ENCODE measurements around the gene PRKCB. TPM values are rescaled to one million over a fixed set of nuclear protein-coding genes. Genes with fewer than 3 reads are reported as not detected.

Gene PRKCB
- total RNA-seq, 2 experiments from 2014 or later = 21.0 to 51.6 TPM

GRCh38 chr16:24218299-24218698 is 382.5 kb downstream of the PRKCB start:
- Histone ChIP-seq H3K79me2 (ENCODE audit: insufficient read depth, low read depth, low read length) (no peaks in the 10 kb centered on the region), H3K9me3 (ENCODE audit: low read length) (no peaks in the 10 kb centered on the region), H3K4me1 (ENCODE audit: insufficient read depth, low read length, poor library complexity, severe bottlenecking) (no peaks in the 10 kb centered on the region), H4K20me1 (ENCODE audit: insufficient read depth, low read length) (no peaks in the 10 kb centered on the region), H3K4me3 (ENCODE audit: low read depth, low read length, poor library complexity, severe bottlenecking) (no peak overlapping the region), H3K9me2 (ENCODE audit: insufficient read depth, low read length) (no peaks in the 10 kb centered on the region), H3K4me2 (ENCODE audit: low read length) (no peak overlapping the region), H3K36me3 (ENCODE audit: insufficient read depth, low read length) (no peaks in the 10 kb centered on the region), H3K27ac (ENCODE audit: low read depth, low read length, poor library complexity, severe bottlenecking) (no peak overlapping the region), H2AFZ (ENCODE audit: low read length) (no peak overlapping the region)
- no peak for DNase-seq (ENCODE audit: low spot score)
- POLR2A ChIA-PET = no interaction called here
- no TSS peak for BruUV-seq (replicated peaks)
- TF ChIP-seq CTCF (conservative IDR thresholded peaks at IDR 0.05; ENCODE audit: low read length) (no peak), EZH2phosphoT487 (IDR thresholded peaks at IDR 0.05; ENCODE audit: borderline replicate concordance, low read depth, low read length) (no peak)
- intact Hi-C loops (cut with micrococcal nuclease; ENCODE audit: unreplicated experiment) = no loop called here
- CTCF ChIA-PET (ENCODE audit: unreplicated experiment) = no interaction called here

DNA sequence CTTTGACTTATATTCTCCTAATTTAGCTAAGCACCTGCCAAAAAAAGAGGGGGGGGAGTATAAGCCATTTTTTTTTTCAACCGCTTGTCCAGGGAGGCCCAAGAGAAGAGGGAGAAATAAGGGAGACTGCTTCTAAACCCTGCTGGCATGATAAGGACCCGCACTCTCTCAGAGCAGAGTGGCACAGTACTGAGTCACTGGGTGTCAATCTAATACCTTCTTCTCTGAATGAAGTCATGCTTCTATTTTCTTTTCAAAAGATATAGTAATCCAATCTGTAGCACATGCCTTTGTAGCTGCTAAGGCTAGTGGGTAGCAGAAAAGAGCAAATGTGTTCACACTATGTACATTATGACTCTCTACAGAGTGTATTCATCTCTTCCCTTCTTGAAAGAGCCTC is 385.4 kb downstream of the PRKCB start:
- POLR2A ChIA-PET = interaction anchor here (1.1 to 1.2 kb wide), 2 partner anchors 14 to 17 kb away, joined by 3 to 4 read pairs; no protein-coding TSS in a partner anchor
- Histone ChIP-seq H2AFZ (ENCODE audit: low read length) (no peak overlapping the region), H3K36me3 (ENCODE audit: insufficient read depth, low read length) (no peaks in the 10 kb centered on the region), H3K79me2 (ENCODE audit: insufficient read depth, low read depth, low read length) (no peaks in the 10 kb centered on the region), H3K4me1 (ENCODE audit: insufficient read depth, low read length, poor library complexity, severe bottlenecking) (no peaks in the 10 kb centered on the region), H3K9me2 (ENCODE audit: insufficient read depth, low read length) (no peaks in the 10 kb centered on the region), H4K20me1 (ENCODE audit: insufficient read depth, low read length) (no peaks in the 10 kb centered on the region), H3K27ac (ENCODE audit: low read depth, low read length, poor library complexity, severe bottlenecking) (no peak overlapping the region), H3K9me3 (ENCODE audit: low read length) (no peaks in the 10 kb centered on the region), H3K4me3 (ENCODE audit: low read depth, low read length, poor library complexity, severe bottlenecking) (no peak overlapping the region), H3K4me2 (ENCODE audit: low read length) (no peak overlapping the region)
- CTCF ChIA-PET (ENCODE audit: unreplicated experiment) = no interaction called here
- TF ChIP-seq CTCF (conservative IDR thresholded peaks at IDR 0.05; ENCODE audit: low read length) (no peak), EZH2phosphoT487 (IDR thresholded peaks at IDR 0.05; ENCODE audit: borderline replicate concordance, low read depth, low read length) (no peak)
- intact Hi-C loops (cut with micrococcal nuclease; ENCODE audit: unreplicated experiment) = no loop called here
- no TSS peak for BruUV-seq (replicated peaks)
- DNase-seq (ENCODE audit: low spot score) = no peak

DNA sequence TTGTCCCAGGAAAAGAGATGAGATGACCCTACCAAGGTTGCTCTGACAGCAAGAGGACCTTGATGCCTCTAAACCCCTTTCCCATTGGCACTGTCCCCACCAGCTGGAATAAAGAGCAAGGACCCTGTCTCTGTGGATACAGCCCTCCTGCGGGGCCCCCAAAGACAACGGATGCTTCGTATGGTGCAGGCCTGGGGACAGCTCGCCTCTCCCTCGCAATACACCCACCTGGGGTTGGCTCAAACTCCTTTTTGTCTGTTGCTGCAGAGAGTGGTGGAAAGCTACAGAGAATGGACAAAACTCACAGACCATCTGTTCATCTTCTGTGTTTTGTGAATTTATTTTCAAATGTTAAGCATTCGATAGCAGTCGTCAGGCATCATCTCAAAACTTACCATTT is 392.7 kb downstream of the PRKCB start:
- Histone ChIP-seq H3K9me3 (ENCODE audit: low read length) (no peaks in the 10 kb centered on the region), H3K4me1 (ENCODE audit: insufficient read depth, low read length, poor library complexity, severe bottlenecking) (no peaks in the 10 kb centered on the region), H3K4me3 (ENCODE audit: low read depth, low read length, poor library complexity, severe bottlenecking) (no peak overlapping the region), H3K27ac (ENCODE audit: low read depth, low read length, poor library complexity, severe bottlenecking) (no peak overlapping the region), H3K9me2 (ENCODE audit: insufficient read depth, low read length) (no peaks in the 10 kb centered on the region), H2AFZ (ENCODE audit: low read length) (no peak overlapping the region), H4K20me1 (ENCODE audit: insufficient read depth, low read length) (no peaks in the 10 kb centered on the region), H3K36me3 (ENCODE audit: insufficient read depth, low read length) (no peaks in the 10 kb centered on the region), H3K79me2 (ENCODE audit: insufficient read depth, low read depth, low read length) (no peaks in the 10 kb centered on the region), H3K4me2 (ENCODE audit: low read length) (no peak overlapping the region)
- ChIA-PET POLR2A (no interaction called here), CTCF (ENCODE audit: unreplicated experiment) (no interaction called here)
- DNase-seq (ENCODE audit: low spot score) = no peak
- intact Hi-C loops (cut with micrococcal nuclease; ENCODE audit: unreplicated experiment) = no loop called here
- TF ChIP-seq CTCF (conservative IDR thresholded peaks at IDR 0.05; ENCODE audit: low read length) (no peak), EZH2phosphoT487 (IDR thresholded peaks at IDR 0.05; ENCODE audit: borderline replicate concordance, low read depth, low read length) (no peak)
- BruUV-seq (replicated peaks) = no TSS peak

Measured in OCI-LY7 (cell line).